ENCODE results near the gene PSME1.

GRCh38 chr14:24145219-24145618, 9.2 kb downstream of the PSME1 start:
- TF ChIP-seq CTCF (IDR thresholded peaks at IDR 0.05): no peak
- no peak for TF ChIP-seq POLR2A (IDR thresholded peaks at IDR 0.05)
